CD4-positive, alpha-beta T cell treated with Interleukin-2 at 100 ng/mL for 4 hours (primary cell): ENCODE results near the gene OR2V2.
"Not testable (repeated sequence)": the region's sequence is repeated elsewhere in the genome, so short reads cannot be mapped to it uniquely, and the experiment has no call there.

Source experiments
- DNase-seq: peaks from one replicate; pipeline ENCODE4 v3.0.0-alpha.2; 2020; ENCODE audit warnings: low spot score

Gene OR2V2

DNA sequence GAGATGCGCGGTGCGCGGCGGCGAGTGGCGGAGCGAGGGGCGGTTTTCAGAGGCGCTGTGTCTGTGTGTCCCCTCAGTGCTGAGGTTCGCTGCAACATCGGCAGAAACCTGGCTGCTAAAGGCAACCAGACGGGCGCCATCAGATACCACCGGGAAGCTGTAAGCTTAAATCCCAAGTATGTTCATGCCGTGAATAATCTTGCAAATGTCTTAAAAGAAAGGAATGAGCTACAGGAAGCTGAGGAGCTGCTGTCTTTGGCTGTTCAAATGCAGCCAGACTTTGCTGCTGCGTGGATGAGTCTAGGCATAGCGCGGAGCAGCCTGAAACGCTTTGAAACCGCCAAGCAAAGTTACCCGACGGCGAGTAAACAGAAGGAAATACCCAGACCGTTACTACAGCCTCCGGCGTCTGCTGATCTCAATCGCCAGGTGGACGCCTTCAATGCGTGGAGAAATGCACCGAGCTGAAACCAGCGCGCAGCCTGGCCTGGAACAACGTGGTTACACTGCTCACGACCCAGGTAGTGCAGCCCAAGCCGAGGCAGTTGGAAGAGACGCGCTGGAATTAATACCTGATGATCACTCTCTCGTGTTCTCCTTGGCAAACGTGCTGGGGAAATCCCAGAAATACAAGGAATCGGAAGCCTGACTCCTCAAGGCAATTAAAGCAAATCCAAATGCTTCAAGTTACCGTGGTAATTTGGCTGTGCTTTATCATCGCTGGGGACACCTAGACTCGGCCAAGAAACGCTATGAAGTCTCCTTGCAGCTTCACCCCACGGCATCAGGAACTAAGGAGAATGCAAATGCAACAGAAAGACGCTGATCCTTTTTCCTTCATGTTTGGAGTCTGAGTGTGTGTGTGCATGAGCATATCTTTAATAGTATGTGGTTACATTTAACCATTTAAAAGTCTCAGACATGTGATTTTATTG is 32.3 kb upstream of the OR2V2 start:
- no peak for DNase-seq

- no peak for DNase-seq
Observed at GRCh38 chr5:181118369-181118768, 29.0 kb upstream of the OR2V2 start.

GRCh38 chr5:181119105-181119504 is 28.3 kb upstream of the OR2V2 start:
- no peak for DNase-seq

DNA sequence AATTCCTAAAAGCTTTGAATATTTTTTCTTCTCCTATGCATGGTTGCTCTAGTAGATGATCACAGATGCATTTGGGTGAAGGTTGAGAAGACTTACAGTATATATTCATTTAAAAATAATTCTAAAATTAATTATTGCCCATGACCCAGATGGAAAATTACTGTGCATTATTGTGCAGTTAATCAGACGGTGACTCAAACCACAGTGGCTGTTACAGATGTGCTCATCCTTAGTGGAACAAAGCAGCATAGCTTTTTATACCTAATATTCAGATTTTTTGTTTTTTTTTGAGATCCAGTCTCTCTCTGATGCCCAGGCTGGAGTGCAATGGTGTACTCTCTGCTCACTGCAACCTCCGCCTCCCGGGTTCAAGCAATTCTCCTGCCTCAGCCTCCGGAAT is 27.1 kb upstream of the OR2V2 start:
- no peak for DNase-seq

- DNase-seq = no peak
Observed at GRCh38 chr5:181120761-181121160, 26.6 kb upstream of the OR2V2 start.

DNA sequence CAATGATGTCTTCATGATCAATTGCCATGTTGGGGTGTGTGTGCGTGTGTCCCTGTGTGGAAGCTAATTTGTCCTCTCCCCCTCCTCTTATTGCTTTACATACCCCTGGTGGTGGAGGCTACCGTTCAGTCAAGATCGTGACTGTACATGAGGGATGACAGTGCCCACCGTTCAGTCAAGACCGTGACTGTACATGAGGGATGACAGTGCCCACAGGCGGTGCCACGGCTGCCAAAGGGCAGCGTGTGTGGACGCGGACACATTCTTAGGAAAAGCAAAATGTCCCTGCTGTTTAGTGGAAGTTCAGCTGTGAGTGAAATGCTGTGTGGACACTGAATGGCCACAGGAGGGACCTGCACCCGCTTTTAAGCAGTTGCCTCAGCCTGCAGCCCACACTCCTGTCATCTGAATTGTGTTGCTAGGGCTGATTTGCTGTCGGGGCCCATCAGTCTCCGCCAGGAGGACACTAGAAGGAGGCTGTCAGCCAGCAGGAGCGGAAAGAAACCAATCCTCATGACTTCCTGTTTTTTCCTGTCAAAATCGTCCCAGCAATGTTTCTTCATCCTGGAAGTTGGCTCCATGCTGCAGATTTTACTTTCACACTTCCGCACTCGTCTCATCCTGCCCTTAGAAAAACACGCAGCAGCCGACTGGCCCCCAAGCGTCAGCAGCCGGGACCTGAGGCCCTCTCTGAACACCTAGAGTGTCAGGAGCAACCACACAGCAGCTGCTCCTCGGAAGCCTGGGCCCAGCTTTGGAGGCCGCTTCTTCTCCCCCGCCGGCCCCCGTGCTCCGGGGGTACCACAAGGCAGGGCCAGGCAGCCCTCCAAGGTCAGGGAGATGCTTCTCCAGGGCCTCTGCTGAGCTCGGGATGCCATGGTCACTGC is 25.5 kb upstream of the OR2V2 start:
- DNase-seq = no peak

DNA sequence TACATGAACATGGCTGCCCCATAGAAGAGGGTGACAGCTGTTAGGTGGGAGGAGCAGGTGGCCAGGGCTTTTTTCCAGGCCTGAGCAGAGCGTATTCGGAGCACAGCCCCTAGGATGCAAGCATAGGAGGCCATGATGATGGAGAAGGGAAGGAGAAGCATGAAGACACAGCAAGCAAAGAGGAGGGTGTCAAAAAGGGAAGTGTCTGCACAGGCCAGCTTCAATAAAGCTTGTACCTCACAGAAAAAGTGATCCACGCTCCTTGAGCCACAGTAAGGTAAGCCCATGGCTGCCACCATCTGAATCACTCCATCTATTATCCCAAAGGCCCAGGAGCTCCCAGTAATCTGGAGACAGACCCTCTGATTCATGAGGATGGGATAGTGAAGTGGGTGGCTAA is 22.9 kb upstream of the OR2V2 start:
- no peak for DNase-seq

DNA sequence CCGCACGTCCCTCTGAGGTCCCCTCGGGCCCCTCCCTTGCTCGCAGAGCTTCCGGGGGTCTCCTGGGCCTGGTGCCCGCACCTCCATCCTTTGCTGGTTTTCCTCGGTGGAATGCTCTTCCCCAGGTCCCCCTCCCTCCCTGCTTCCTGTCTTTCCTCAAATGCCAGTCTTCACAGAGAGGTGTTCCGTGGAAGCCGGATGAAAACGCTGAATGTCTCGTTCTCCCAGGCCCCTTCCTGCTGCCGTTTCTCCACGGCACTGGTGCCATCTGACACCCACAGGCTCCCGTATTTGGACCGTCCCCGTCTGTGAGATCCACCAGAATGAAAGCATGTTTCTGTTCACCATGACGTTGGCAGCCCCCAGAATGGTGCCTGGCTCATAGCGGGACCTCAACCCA is 20.5 kb upstream of the OR2V2 start:
- DNase-seq = no peak

DNA sequence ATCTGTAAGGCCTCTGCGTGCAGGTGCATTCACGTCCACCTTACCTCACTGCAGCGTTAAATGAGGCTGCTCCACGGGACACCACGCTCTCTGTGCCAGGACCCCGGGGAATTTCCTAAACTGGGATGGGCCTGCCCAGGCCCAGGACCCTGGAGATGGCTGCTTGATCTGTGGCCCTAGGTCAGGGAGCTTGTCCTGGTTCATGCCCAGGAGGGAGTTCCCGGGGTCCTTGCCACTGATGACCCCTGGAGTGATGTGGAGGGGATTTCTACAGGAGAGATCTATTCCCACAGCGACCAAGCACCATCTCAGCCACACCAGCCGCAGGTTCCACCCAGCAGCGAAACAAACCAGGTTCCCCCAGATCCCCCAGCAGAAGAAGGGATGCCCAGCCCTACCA is 19.9 kb upstream of the OR2V2 start:
- no peak for DNase-seq

DNA sequence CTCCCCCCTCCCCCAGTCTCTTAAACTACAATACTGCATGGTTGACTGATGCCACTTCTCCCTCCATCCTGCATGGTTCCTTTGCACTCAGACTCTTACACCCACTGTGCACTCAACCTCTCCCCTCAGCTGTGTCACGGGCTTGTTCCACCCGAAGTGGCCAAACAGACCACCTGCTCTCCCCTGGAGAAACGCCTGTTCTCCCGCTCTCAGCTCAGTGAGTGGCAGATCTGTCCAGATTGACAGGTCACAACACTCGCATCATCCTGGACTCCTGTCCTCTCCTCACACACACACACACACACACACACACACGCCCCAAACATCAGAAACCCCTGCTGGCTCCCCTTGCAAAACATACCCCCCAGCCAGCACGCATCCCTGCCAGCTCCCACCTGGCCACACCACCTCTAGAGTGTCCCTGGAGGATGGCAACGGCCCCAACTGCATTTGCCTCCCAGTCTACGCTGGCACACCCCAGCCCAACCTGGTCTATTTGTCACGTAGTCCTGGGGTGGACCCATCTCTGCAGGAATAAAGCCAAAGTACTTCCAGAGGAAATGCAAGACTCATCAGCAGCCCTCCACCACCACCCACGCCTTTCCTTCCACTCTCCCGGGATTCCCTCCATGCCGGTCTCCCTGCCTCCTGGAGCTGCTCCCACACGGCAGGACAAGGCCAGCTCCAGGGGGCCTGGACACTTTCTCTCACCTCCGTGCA is 19.3 kb upstream of the OR2V2 start:
- DNase-seq = no peak

DNA sequence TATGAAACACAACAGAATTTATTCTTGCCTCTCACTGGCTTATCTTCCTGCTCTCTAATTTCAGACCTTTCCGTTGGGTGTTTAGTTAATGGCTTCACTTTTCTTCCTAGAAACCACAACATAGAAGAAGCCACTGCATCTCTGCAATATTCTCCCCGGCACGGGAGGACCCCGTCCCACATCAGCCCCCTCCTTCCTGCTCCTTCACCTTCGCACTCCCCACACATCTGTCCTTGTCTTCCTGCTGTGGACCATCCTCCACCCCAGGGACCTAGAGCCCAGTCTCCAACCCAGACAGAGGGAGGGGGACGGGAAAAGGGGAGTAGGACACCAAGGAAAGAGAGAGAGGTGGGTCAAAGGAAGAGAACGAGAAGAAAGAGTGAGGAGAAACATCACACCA is 17.8 kb upstream of the OR2V2 start:
- DNase-seq = no peak

DNA sequence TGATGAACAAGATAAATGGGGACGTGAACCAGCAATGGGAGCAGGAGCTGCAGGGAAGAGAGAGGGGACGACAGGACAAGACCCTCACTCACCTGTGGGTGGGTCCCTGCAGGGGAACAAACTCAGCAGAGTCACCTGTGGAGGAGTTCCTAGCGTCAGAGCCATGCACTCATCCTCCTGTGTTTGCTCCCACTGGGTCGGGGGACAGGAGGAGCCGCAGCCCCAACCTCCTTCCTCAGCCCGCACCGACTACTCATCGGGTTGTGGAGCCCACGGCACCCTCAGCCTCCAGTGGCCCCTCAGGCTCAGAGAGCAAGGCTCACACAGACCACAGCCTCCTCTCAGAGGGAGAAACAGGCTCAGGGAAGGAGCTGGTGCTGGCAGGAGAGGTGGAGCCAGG is 17.3 kb upstream of the OR2V2 start:
- not testable (repeated sequence) for DNase-seq

GRCh38 chr5:181130832-181131496 is 16.4 kb upstream of the OR2V2 start, which contains the start of gene OR2V1:
OR2V1 (minus strand) TSS chr5:181131169; CDS start chr5:181125304, 5,865 bp downstream.
- no peak for DNase-seq

DNA sequence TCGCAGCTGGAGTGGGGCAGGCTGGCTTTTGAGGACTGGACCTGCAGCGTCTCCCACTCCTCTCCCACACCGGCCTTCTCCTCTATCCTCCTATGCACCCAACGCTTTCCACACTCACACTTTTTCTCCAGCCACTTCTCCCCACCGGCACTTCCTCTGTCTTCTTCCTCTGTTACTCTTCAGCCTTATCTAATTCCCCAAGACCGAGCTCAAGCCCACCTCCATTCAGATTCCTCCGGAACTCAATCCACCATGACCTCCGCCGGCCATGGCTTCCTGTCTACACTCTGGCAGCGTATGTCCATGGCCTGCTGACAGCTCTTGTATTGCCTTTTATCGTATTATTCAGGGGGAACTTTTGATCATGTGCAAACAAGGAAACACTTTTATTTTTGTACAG is 15.9 kb upstream of the OR2V2 start:
- no peak for DNase-seq

GRCh38 chr5:181133083-181133482 is 14.3 kb upstream of the OR2V2 start:
- DNase-seq = no peak

GRCh38 chr5:181133610-181134231 is 13.7 kb upstream of the OR2V2 start:
- no peak for DNase-seq

- DNase-seq = no peak
Observed at GRCh38 chr5:181134259-181134658, 13.1 kb upstream of the OR2V2 start.

GRCh38 chr5:181136361-181136955 is 10.9 kb upstream of the OR2V2 start:
- no peak for DNase-seq

- DNase-seq = no peak
Observed at GRCh38 chr5:181138258-181138657, 9.1 kb upstream of the OR2V2 start.

GRCh38 chr5:181140766-181141165 is 6.6 kb upstream of the OR2V2 start:
- no peak for DNase-seq

DNA sequence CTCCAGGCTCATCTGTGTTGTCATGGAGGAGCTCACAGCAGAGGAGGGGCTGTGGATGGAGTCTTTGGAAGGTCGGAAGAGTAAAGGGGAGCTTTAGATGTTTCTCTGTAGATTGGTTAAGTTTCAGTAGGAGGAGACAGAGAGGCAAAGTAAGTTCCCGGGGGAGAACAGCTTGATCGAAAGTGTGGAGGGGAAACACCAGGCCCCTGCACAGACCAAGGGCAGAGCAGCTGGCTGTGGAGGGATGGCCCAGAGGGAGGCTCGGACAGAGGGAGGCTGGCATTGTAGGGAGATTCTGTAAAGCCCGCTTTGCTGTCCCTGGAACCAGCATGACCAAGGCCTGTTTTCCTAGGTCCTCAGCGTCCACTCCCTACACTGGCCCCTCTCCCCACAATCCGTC is 5.3 kb upstream of the OR2V2 start:
- no peak for DNase-seq
